Measurements from ENCODE around the gene DNAJC18.

DNAJC18 gene

GRCh38 chr5:139377226-139377625 lies 62.1 kb downstream of the DNAJC18 start:
- Histone ChIP-seq H3F3A (ENCODE audit: insufficient read depth, low read length) (no peaks in the 10 kb centered on the region), H3K4me2 (ENCODE audit: low read length) (no peak overlapping the region), H2AFZ (ENCODE audit: low read length) (no peak overlapping the region), H3K4me3 (ENCODE audit: low read depth, low read length, poor library complexity, severe bottlenecking) (no peak overlapping the region), H3K9me2 (ENCODE audit: low read depth, low read length) (no peaks in the 10 kb centered on the region), H3K9me3 (ENCODE audit: low read length) (no peaks in the 10 kb centered on the region), H3K27me3 (ENCODE audit: insufficient read depth, low read length) (no peaks in the 10 kb centered on the region), H3K36me3 (ENCODE audit: insufficient read depth, low read length) (no peaks in the 10 kb centered on the region), H3K27ac (ENCODE audit: low read depth, low read length, poor library complexity, severe bottlenecking) (no peak overlapping the region), H3K9ac (ENCODE audit: low read length) (no peak overlapping the region), H4K20me1 (ENCODE audit: insufficient read depth, low read length) (no peaks in the 10 kb centered on the region), H3K4me1 (ENCODE audit: insufficient read depth, low read length, severe bottlenecking) (peaks cover 3% of the 10 kb centered on the region), H3K79me2 (ENCODE audit: insufficient read depth, low read length) (no peaks in the 10 kb centered on the region)
- TF ChIP-seq EZH2 (IDR thresholded peaks at IDR 0.05; ENCODE audit: borderline replicate concordance, low read length): no peak

GRCh38 chr5:139376364-139376763 lies 63.0 kb downstream of the DNAJC18 start:
- Histone ChIP-seq H3F3A (ENCODE audit: insufficient read depth, low read length) (no peaks in the 10 kb centered on the region), H4K20me1 (ENCODE audit: insufficient read depth, low read length) (no peaks in the 10 kb centered on the region), H3K9ac (ENCODE audit: low read length) (no peak overlapping the region), H2AFZ (ENCODE audit: low read length) (no peak overlapping the region), H3K36me3 (ENCODE audit: insufficient read depth, low read length) (peaks cover 5% of the 10 kb centered on the region; the same call in 1 of the 2 replicates), H3K27me3 (ENCODE audit: insufficient read depth, low read length) (no peaks in the 10 kb centered on the region), H3K79me2 (ENCODE audit: insufficient read depth, low read length) (no peaks in the 10 kb centered on the region), H3K4me1 (ENCODE audit: insufficient read depth, low read length, severe bottlenecking) (no peaks in the 10 kb centered on the region), H3K9me3 (ENCODE audit: low read length) (no peaks in the 10 kb centered on the region), H3K27ac (ENCODE audit: low read depth, low read length, poor library complexity, severe bottlenecking) (no peak overlapping the region), H3K4me2 (ENCODE audit: low read length) (no peak overlapping the region), H3K9me2 (ENCODE audit: low read depth, low read length) (no peaks in the 10 kb centered on the region), H3K4me3 (ENCODE audit: low read depth, low read length, poor library complexity, severe bottlenecking) (no peak overlapping the region)
- no peak for TF ChIP-seq EZH2 (IDR thresholded peaks at IDR 0.05; ENCODE audit: borderline replicate concordance, low read length)
- TF ChIP-seq, protein P1, sequence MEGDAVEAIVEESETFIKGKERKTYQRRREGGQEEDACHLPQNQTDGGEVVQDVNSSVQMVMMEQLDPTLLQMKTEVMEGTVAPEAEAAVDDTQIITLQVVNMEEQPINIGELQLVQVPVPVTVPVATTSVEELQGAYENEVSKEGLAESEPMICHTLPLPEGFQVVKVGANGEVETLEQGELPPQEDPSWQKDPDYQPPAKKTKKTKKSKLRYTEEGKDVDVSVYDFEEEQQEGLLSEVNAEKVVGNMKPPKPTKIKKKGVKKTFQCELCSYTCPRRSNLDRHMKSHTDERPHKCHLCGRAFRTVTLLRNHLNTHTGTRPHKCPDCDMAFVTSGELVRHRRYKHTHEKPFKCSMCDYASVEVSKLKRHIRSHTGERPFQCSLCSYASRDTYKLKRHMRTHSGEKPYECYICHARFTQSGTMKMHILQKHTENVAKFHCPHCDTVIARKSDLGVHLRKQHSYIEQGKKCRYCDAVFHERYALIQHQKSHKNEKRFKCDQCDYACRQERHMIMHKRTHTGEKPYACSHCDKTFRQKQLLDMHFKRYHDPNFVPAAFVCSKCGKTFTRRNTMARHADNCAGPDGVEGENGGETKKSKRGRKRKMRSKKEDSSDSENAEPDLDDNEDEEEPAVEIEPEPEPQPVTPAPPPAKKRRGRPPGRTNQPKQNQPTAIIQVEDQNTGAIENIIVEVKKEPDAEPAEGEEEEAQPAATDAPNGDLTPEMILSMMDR (IDR thresholded peaks at IDR 0.05; ENCODE audit: low read length): no peak

DNA sequence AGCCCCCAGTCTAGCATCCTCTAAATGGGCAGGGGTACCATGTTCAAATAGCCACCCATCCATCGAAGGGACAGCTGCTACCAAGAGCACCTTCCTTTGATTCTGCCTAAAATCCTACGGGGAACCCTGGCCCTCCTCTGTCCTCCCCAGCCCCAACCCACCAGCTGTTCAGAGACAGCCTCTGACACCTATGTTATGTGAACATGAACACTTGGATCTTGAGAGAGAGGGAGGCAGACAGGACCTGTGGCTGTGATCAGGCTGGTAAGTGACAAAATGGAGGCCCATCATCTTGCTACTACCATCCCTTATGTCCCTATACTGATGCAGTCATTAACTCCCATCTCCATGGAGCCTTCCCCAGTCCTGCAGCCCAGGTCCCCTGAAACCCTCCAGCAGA lies 64.4 kb downstream of the DNAJC18 start:
- Histone ChIP-seq H4K20me1 (ENCODE audit: insufficient read depth, low read length) (no peaks in the 10 kb centered on the region), H2AFZ (ENCODE audit: low read length) (no peak overlapping the region), H3K4me3 (ENCODE audit: low read depth, low read length, poor library complexity, severe bottlenecking) (no peak overlapping the region), H3K9me2 (ENCODE audit: low read depth, low read length) (no peaks in the 10 kb centered on the region), H3K36me3 (ENCODE audit: insufficient read depth, low read length) (peaks cover 11% of the 10 kb centered on the region; the same call in 1 of the 2 replicates), H3K79me2 (ENCODE audit: insufficient read depth, low read length) (no peaks in the 10 kb centered on the region), H3K4me2 (ENCODE audit: low read length) (no peak overlapping the region), H3K4me1 (ENCODE audit: insufficient read depth, low read length, severe bottlenecking) (no peaks in the 10 kb centered on the region), H3F3A (ENCODE audit: insufficient read depth, low read length) (no peaks in the 10 kb centered on the region), H3K9me3 (ENCODE audit: low read length) (no peaks in the 10 kb centered on the region), H3K27ac (ENCODE audit: low read depth, low read length, poor library complexity, severe bottlenecking) (no peak overlapping the region), H3K27me3 (ENCODE audit: insufficient read depth, low read length) (no peaks in the 10 kb centered on the region), H3K9ac (ENCODE audit: low read length) (no peak overlapping the region)
- no peak for TF ChIP-seq EZH2 (IDR thresholded peaks at IDR 0.05; ENCODE audit: borderline replicate concordance, low read length)
- TF ChIP-seq, protein P1 (IDR thresholded peaks at IDR 0.05; ENCODE audit: low read length): no peak

All from OCI-LY1 (cell line).